Measurements from ENCODE around the gene WIPI1. TPM values are rescaled to one million over a fixed set of nuclear protein-coding genes. Genes with fewer than 3 reads are reported as not detected.
A peak's percentile ranks its signal among the peaks of the same experiment; 100 is the strongest.

Gene WIPI1
- total and polyA plus RNA-seq, 10 of the 15 experiments (the other 5 are each of a cell fraction or from before 2014, with no cell fraction given), result 6.5 to 44.5 (median 26.2) TPM

DNA sequence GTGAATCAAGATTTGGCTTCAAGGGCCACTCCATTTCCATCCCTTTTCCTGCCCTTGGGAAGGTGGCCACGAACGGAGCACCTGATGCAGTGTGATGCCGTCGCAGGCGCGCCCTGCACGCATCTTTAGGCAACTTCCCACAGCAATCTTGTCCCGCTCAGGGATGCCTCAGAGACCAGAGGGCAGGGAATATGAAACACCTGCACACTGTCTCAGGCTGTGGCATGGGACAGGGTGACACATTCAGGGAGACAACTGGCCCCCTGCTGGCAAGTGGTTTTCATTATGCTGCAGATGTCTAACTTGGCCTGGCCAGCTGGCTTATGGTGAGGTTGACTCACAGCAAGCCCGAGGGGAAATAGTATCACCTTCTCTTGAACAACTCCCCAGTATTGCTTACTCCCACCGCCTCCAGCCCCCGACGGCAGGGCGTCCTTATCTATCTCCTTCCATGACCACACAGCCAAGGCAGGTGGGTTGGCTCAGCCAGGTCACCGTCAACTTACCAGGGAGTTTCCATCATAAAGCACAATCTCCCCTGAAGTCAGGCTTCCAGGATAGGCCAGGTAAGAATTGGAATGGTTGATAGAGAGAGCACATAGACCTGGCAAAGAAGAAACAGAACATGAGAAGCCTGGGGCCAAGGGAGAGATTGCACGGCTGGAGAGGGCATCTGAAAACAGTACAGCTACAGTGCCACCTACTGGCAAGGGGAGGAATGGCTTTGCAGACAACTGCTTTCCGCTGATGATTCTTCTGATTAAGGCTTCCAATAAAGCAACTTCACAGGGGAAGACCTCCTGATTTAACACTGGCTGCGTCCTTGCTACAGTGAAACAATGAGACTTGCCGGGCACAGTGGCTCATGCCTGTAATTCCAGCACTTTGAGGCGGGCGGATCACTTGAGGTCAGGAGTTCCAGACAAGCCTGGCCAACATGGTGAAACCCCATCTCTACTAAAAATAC is 21.1 kb downstream of the WIPI1 start:
- Histone ChIP-seq H3K9ac (ENCODE audit: control insufficient read depth, insufficient read depth, low read length) (no peak overlapping the region; the same call in 1 of the 2 replicates), H3K4me2 (ENCODE audit: control insufficient read depth, insufficient read depth) (peak overlapping the region; percentile 28; the same call in 1 of the 2 replicates)
- FAIRE-seq, result peak; percentile 88
- TF ChIP-seq ZNF24 (IDR thresholded peaks at IDR 0.05) (no peak), ATF2 (IDR thresholded peaks at IDR 0.05; ENCODE audit: low read length) (no peak), ZNF274 (IDR thresholded peaks at IDR 0.05; ENCODE audit: insufficient read depth, insufficient read length) (no peak), ESRRA (IDR thresholded peaks at IDR 0.05; ENCODE audit: low read length) (no peak), ZNF592 (IDR thresholded peaks at IDR 0.05) (no peak), NR2C1 (IDR thresholded peaks at IDR 0.05) (no peak), IRF4 (IDR thresholded peaks at IDR 0.05; ENCODE audit: low read depth, low read length) (0 out of 2 replicates have a peak, but pooled peaks have one; percentile 30), MEF2A (IDR thresholded peaks at IDR 0.05; ENCODE audit: insufficient read depth, low read depth, low read length) (no peak)
- TF ChIP-seq, protein P1, sequence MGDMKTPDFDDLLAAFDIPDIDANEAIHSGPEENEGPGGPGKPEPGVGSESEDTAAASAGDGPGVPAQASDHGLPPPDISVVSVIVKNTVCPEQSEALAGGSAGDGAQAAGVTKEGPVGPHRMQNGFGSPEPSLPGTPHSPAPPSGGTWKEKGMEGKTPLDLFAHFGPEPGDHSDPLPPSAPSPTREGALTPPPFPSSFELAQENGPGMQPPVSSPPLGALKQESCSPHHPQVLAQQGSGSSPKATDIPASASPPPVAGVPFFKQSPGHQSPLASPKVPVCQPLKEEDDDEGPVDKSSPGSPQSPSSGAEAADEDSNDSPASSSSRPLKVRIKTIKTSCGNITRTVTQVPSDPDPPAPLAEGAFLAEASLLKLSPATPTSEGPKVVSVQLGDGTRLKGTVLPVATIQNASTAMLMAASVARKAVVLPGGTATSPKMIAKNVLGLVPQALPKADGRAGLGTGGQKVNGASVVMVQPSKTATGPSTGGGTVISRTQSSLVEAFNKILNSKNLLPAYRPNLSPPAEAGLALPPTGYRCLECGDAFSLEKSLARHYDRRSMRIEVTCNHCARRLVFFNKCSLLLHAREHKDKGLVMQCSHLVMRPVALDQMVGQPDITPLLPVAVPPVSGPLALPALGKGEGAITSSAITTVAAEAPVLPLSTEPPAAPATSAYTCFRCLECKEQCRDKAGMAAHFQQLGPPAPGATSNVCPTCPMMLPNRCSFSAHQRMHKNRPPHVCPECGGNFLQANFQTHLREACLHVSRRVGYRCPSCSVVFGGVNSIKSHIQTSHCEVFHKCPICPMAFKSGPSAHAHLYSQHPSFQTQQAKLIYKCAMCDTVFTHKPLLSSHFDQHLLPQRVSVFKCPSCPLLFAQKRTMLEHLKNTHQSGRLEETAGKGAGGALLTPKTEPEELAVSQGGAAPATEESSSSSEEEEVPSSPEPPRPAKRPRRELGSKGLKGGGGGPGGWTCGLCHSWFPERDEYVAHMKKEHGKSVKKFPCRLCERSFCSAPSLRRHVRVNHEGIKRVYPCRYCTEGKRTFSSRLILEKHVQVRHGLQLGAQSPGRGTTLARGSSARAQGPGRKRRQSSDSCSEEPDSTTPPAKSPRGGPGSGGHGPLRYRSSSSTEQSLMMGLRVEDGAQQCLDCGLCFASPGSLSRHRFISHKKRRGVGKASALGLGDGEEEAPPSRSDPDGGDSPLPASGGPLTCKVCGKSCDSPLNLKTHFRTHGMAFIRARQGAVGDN (IDR thresholded peaks at IDR 0.05), result no peak

More for the DNA sequence above, 21.1 kb downstream of the WIPI1 start:
- Histone ChIP-seq H3K79me2 (ENCODE audit: control insufficient read depth, insufficient read depth, low read length) (no peaks in the 10 kb centered on the region), H3K27ac (ENCODE audit: control insufficient read depth, insufficient read depth) (no peak overlapping the region), H3K36me3 (ENCODE audit: control insufficient read depth in 2 of 2, insufficient read depth in 2 of 2, low read length in 1 of 2) (peaks cover 0 to 5% of the 10 kb centered on the region in 2 experiments; a peak in 3 of 4 replicates), H3K9me3 (replicated peaks; ENCODE audit: control insufficient read depth, insufficient read depth, low read length) (no peaks in the 10 kb centered on the region), H2AFZ (ENCODE audit: control insufficient read depth, low read depth, low read length) (peak overlapping the region; percentile 54), H3K4me3 (no peak overlapping the region), H3K27me3 (replicated peaks in 1 of 2; ENCODE audit: control insufficient read depth in 2 of 2, insufficient read depth in 2 of 2, low read length in 1 of 2) (no peaks in the 10 kb centered on the region), H3K4me1 (ENCODE audit: control insufficient read depth, insufficient read depth, low read length) (peaks cover 33% of the 10 kb centered on the region), H4K20me1 (ENCODE audit: control insufficient read depth, insufficient read depth) (no peaks in the 10 kb centered on the region)
- DNase-seq (ENCODE audit: low read depth, low spot score) (no peak), ATAC-seq (peak; percentile 83)
- ChIA-PET RAD21 (ENCODE audit: unreplicated experiment) (interaction anchor here (1.1 to 11.5 kb wide), 8 partner anchors 23 to 379 kb away, joined by 3 to 157 read pairs (median 6); partner anchors contain the start of gene WIPI1), POLR2A (interaction anchor here (0.5 to 2.6 kb wide), 5 partner anchors 19 to 259 kb away, joined by 3 to 23 read pairs (median 7); partner anchors contain the start of gene WIPI1), SMC1A (ENCODE audit: uncharacterized antibody, unreplicated experiment) (interaction anchor here (0.6 to 16.5 kb wide), 14 partner anchors 20 to 379 kb away, joined by 3 to 288 read pairs (median 4); partner anchors contain the start of genes AMZ2 and WIPI1), CTCF (interaction anchor here (0.6 to 15.1 kb wide), 28 partner anchors 9 to 263 kb away, joined by 3 to 222 read pairs (median 6); partner anchors contain the start of genes AMZ2, ARSG, SLC16A6 and WIPI1)
- WGBS (ENCODE audit: insufficient coverage, insufficient replicate concordance, low lambda C conversion rate, missing lambda C conversion rate), result 54% methylated on average over 20 of the region's 20 CpGs
- in situ Hi-C loops (cut with MboI), result loop anchor here (10.0 kb wide), 1 partner anchor 171 kb away; no protein-coding TSS in a partner anchor
- BruUV-seq (replicated peaks), result no TSS peak
- intact Hi-C loops (cut with micrococcal nuclease; ENCODE audit: unreplicated experiment), result loop anchor here (1.0 to 2.0 kb wide), 3 partner anchors 27 to 263 kb away; no protein-coding TSS in a partner anchor
